K562 (cell line): ENCODE data around the gene GNAT1. TPM values are rescaled to one million over a fixed set of nuclear protein-coding genes. Genes with fewer than 3 reads are reported as not detected.

Experiments used
- ATAC-seq: fragments of 200-7000 bp; cut with Tn5 transposase; 3 replicates; pipeline ENCODE4 v1.9.1; 2020; ENCODE audit warnings: moderate library complexity
- BruUV-seq: library from RNA; stranded (reverse); fragments of 400-500 nt; replicated peaks from 2 replicates; lab custom pipeline; 2021; lab: Mats Ljungman, UMichigan
- CTCF ChIA-PET: fragments of 300-600 bp; formaldehyde crosslinking; extraction: SDS; loops from one replicate; lab custom pipeline; 2021; ENCODE audit warnings: low intra/inter-chr PET ratio; lab: Yijun Ruan, JAX
- POLR2A ChIA-PET: fragments of 300-600, 350-650 bp; sonication (Branson Sonifier 250); formaldehyde crosslinking; extraction: SDS; loops from one replicate; lab custom pipeline; 2021; ENCODE audit warnings: antibody characterized with exemption, inconsistent platforms; lab: Yijun Ruan, JAX
- DNase-seq, 4 experiments: peaks; one replicate each; pipeline versions ENCODE4 v3.0.0 to v3.0.0-alpha.2; 2011 to 2018; ENCODE audit warnings: low spot score in 3 of 4, mixed read lengths in 3 of 4; ENCODE audit errors: extremely low read depth in 1 of 4
- FAIRE-seq: peaks from 2 replicates; lab custom pipeline; 2011; peaks lifted over from hg19 to GRCh38; lab: Jason Lieb, UNC
- H2AFZ ChIP-seq: 2 replicates; pipeline ENCODE4 v1.6.0; 2011; ENCODE audit warnings: low read depth, low read length, control low read depth, inconsistent platforms
- H3K27ac ChIP-seq: fragments of 200-600 bp; 3 replicates; pipeline ENCODE4 v1.8.0; 2011; ENCODE audit warnings: low read depth, mild to moderate bottlenecking, control low read depth, inconsistent platforms, low read length, moderate library complexity, mixed read lengths; ENCODE audit errors: extremely low read depth
- H3K27me3 ChIP-seq, 2 experiments: fragments of 300-600 bp in 1 of 2; 2 replicates in 1 of 2; 3 replicates in 1 of 2; pipeline versions ENCODE4 v1.6.0 to v1.8.0; 2011; ENCODE audit warnings: inconsistent platforms in 2 of 2, low read length in 2 of 2, mild to moderate bottlenecking in 1 of 2, mixed read lengths in 1 of 2, moderate library complexity in 1 of 2; ENCODE audit not compliant: control insufficient read depth in 2 of 2, insufficient read depth in 2 of 2
- H3K36me3 ChIP-seq: fragments of 300-600 bp; 3 replicates; pipeline ENCODE4 v1.8.0; 2011; ENCODE audit warnings: mild to moderate bottlenecking, low read length, inconsistent platforms; ENCODE audit not compliant: control insufficient read depth, insufficient read depth
- H3K4me1 ChIP-seq, 2 experiments: fragments of 200-600 bp in 1 of 2; replicated peaks in 1 of 2; 2 replicates in 1 of 2; 3 replicates in 1 of 2; pipeline versions ENCODE4 v1.5.1 to v1.8.0; 2011; ENCODE audit warnings: inconsistent platforms in 2 of 2, low read length in 2 of 2, mild to moderate bottlenecking in 1 of 2, mixed read lengths in 1 of 2, moderate library complexity in 1 of 2; ENCODE audit not compliant: control insufficient read depth in 2 of 2, insufficient read depth in 2 of 2
- H3K4me2 ChIP-seq: 2 replicates; pipeline ENCODE4 v1.6.1; 2011; ENCODE audit warnings: low read length, control low read depth, inconsistent platforms, mixed read lengths; ENCODE audit not compliant: insufficient read depth
- H3K4me3 ChIP-seq: fragments of 200-600 bp; sonication (generic), shearing (Covaris generic); 2 replicates; pipeline ENCODE4 v1.5.1; 2016; ENCODE audit warnings: control low read depth, inconsistent platforms
- H3K79me2 ChIP-seq: fragments of 200-600 bp; 3 replicates; pipeline ENCODE4 v1.8.0; 2011; ENCODE audit warnings: low read length, inconsistent platforms; ENCODE audit not compliant: control insufficient read depth, insufficient read depth
- H3K9ac ChIP-seq, 2 experiments: 2 replicates each; pipeline versions ENCODE4 v1.6.0 to v1.6.1; 2011; ENCODE audit warnings: low read depth in 2 of 2, low read length in 2 of 2, control low read depth in 1 of 2, inconsistent platforms in 1 of 2, mild to moderate bottlenecking in 1 of 2, mixed read lengths in 1 of 2; ENCODE audit not compliant: insufficient read depth in 1 of 2
- H3K9me1 ChIP-seq: one replicate; pipeline ENCODE4 v1.6.0; 2011; ENCODE audit warnings: inconsistent platforms, mild to moderate bottlenecking, low read length, moderate library complexity; ENCODE audit not compliant: control insufficient read depth, insufficient read depth
- H3K9me3 ChIP-seq: replicated peaks from 2 replicates; pipeline ENCODE4 v1.5.1; 2011; ENCODE audit warnings: low read depth, low read length, inconsistent platforms; ENCODE audit not compliant: control insufficient read depth, insufficient read depth
- H4K20me1 ChIP-seq: replicated peaks from 2 replicates; pipeline ENCODE4 v1.6.1; 2011; ENCODE audit warnings: low read length, inconsistent platforms, mixed read lengths; ENCODE audit not compliant: control insufficient read depth, insufficient read depth
- BCLAF1 ChIP-seq, 2 experiments: fragments of 450-650 bp in 1 of 2; IDR thresholded peaks; 2 replicates each; pipeline ENCODE4 v1.6.1; 2011 to 2017; ENCODE audit warnings: low read depth in 2 of 2, antibody characterized with exemption in 1 of 2, borderline replicate concordance in 1 of 2, low read length in 1 of 2, mild to moderate bottlenecking in 1 of 2, mixed read lengths in 1 of 2; ENCODE audit not compliant: control insufficient read depth in 1 of 2
- CEBPB ChIP-seq: fragments of 450-650 bp; IDR thresholded peaks from 2 replicates; pipeline ENCODE4 v1.6.1; 2016; ENCODE audit warnings: missing genetic modification characterization, missing compliant biosample characterization
- CHD2 ChIP-seq: IDR thresholded peaks from 2 replicates; pipeline ENCODE4 v1.6.1; 2011; ENCODE audit warnings: low read depth, low read length
- ELF4 ChIP-seq: fragments of 450-650 bp; formaldehyde crosslinking; IDR thresholded peaks from 2 replicates; pipeline ENCODE4 v1.4.0; 2022; ENCODE audit warnings: missing genetic modification characterization
- MAFG ChIP-seq: fragments of 450-650 bp; conservative IDR thresholded peaks from 2 replicates; pipeline ENCODE4 v1.6.1; 2016; ENCODE audit warnings: missing genetic modification characterization, missing compliant biosample characterization
- PRPF4 ChIP-seq: fragments of 200-400 bp; formaldehyde crosslinking; IDR thresholded peaks from one replicate; pipeline ENCODE4 v1.6.1; 2017; ENCODE audit warnings: low read length, low read depth, mild to moderate bottlenecking; ENCODE audit not compliant: insufficient read depth, poor library complexity, severe bottlenecking
- TAF9B ChIP-seq: fragments of 450-650 bp; IDR thresholded peaks from 2 replicates; pipeline ENCODE4 v1.6.1; 2018; ENCODE audit warnings: mild to moderate bottlenecking; ENCODE audit not compliant: partially characterized antibody
- TCFL5 ChIP-seq: fragments of 250-450 bp; sonication (Bioruptor Pico); conservative IDR thresholded peaks from 2 replicates; pipeline ENCODE4 v1.6.1; 2021; ENCODE audit warnings: mild to moderate bottlenecking, moderate library complexity, matching md5 sums
- ZNF316 ChIP-seq: fragments of 450-650 bp; IDR thresholded peaks from 2 replicates; pipeline ENCODE4 v1.6.1; 2016
- ZNF592 ChIP-seq: fragments of 450-650 bp; IDR thresholded peaks from 2 replicates; pipeline ENCODE4 v1.6.1; 2017; ENCODE audit warnings: antibody characterized with exemption, mild to moderate bottlenecking
- WGBS: fragments of 100-300 bp; shearing (Covaris generic); methylation state at CpG from one replicate; pipeline ENCODE4 v1.1.6; 2016; ENCODE audit warnings: low coverage, mixed read lengths; ENCODE audit not compliant: insufficient coverage; ENCODE audit errors: missing lambda C conversion rate; 5-methylcytosine and 5-hydroxymethylcytosine counted together
- in situ Hi-C: fragments of 300-500 bp; cut with MboI; formaldehyde crosslinking; loops from 4 replicates; pipeline ENCODE4 v1.15.0; 2018; ENCODE audit warnings: inconsistent platforms, mixed read lengths
- intact Hi-C: fragments of 100-400 bp; cut with micrococcal nuclease; formaldehyde crosslinking; loops from 2 replicates; pipeline ENCODE4 v1.14.2; 2022
- polyA plus RNA-seq, 8 experiments: library from polyadenylated mRNA; depleted of rRNA in 4 of 8; stranded (reverse) in 5 of 8; unstranded in 3 of 8; fragments of >200 nt; fragmentation: Nextera tagmentation in 2 of 8; fragmentation: Illumina TruSeq in 1 of 8; extraction: Ambion mirVana in 2 of 8; extraction: Trizol in 1 of 8; gene quantifications; 2 replicates each; pipeline versions ENCODE4 v1.2.1 to v1.2.3, GENCODE V29; 2011 to 2014; ENCODE audit warnings: inconsistent platforms in 1 of 8, missing spikeins in 1 of 8
- total RNA-seq, 7 experiments: library from RNA; depleted of rRNA in 6 of 7; stranded (reverse); fragments of >200 nt in 6 of 7; fragmentation: Illumina TruSeq in 2 of 7; extraction: Trizol in 2 of 7; gene quantifications; 2 replicates each; pipeline versions ENCODE4 v1.2.1 to v1.2.3, GENCODE V29; 2011 to 2021; ENCODE audit warnings: low replicate concordance in 1 of 7
- TF ChIP-seq, protein P1 (sequence below): IDR thresholded peaks from 2 replicates; pipeline ENCODE4 v1.6.1; 2012; ENCODE audit warnings: low read depth, low read length, improper control_type of control experiment, borderline replicate concordance

GNAT1 gene
- total and polyA plus RNA-seq, 9 of the 15 experiments (the other 6 are each of a cell fraction or from before 2014, with no cell fraction given) = not detected

GRCh38 chr3:50231581-50231980 is 40.2 kb downstream of the GNAT1 start:
- Histone ChIP-seq H3K9ac (no peak overlapping the region), H3K79me2 (peaks cover 5% of the 10 kb centered on the region), H3K4me2 (no peak overlapping the region), H3K9me1 (no peaks in the 10 kb centered on the region), H4K20me1 (no peaks in the 10 kb centered on the region), H3K4me1 (peaks cover 31 to 65% of the 10 kb centered on the region in 2 experiments), H3K27ac (no peak overlapping the region), H3K9me3 (no peaks in the 10 kb centered on the region), H3K4me3 (no peak overlapping the region), H2AFZ (no peak overlapping the region), H3K27me3 (no peaks in the 10 kb centered on the region), H3K36me3 (no peaks in the 10 kb centered on the region)
- DNase-seq (no peak), FAIRE-seq (no peak), ATAC-seq (no peak)
- intact Hi-C loops = no loop called here
- ChIA-PET CTCF (no interaction called here), POLR2A (interaction anchor here (1.2 kb wide), 1 partner anchor 37 kb away, joined by 3 read pairs; no protein-coding TSS in a partner anchor)
- WGBS = 40% methylated on average over 5 of the region's 5 CpGs
- in situ Hi-C loops = no loop called here
- BruUV-seq = no TSS peak
- TF ChIP-seq ELF4 (CRISPR knock-in tag) (no peak), ZNF316 (no peak), TCFL5 (CRISPR knock-in tag) (no peak), CHD2 (no peak), TAF9B (no peak), ZNF592 (no peak), PRPF4 (no peak), MAFG (tag) (no peak), BCLAF1 (IDR thresholded peaks at IDR 0.05; ENCODE audit: borderline replicate concordance in 1 of 2, control insufficient read depth in 1 of 2, low read depth in 2 of 2, low read length in 1 of 2) (no peak), CEBPB (tag) (no peak)
- TF ChIP-seq, protein P1, sequence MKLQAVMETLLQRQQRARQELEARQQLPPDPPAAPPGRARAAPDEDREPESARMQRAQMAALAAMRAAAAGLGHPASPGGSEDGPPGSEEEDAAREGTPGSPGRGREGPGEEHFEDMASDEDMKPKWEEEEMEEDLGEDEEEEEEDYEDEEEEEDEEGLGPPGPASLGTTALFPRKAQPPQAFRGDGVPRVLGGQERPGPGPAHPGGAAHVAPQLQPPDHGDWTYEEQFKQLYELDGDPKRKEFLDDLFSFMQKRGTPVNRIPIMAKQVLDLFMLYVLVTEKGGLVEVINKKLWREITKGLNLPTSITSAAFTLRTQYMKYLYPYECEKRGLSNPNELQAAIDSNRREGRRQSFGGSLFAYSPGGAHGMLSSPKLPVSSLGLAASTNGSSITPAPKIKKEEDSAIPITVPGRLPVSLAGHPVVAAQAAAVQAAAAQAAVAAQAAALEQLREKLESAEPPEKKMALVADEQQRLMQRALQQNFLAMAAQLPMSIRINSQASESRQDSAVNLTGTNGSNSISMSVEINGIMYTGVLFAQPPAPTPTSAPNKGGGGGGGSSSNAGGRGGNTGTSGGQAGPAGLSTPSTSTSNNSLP = no peak
